ENCODE data around the gene SMOC1. TPM values are rescaled to one million over a fixed set of nuclear protein-coding genes. Genes with fewer than 3 reads are reported as not detected.

Gene SMOC1
- total and polyA plus RNA-seq, 2 of the 8 experiments (the other 6 are each of a cell fraction or from before 2014, with no cell fraction given): 1.6 to 2.4 TPM

DNA sequence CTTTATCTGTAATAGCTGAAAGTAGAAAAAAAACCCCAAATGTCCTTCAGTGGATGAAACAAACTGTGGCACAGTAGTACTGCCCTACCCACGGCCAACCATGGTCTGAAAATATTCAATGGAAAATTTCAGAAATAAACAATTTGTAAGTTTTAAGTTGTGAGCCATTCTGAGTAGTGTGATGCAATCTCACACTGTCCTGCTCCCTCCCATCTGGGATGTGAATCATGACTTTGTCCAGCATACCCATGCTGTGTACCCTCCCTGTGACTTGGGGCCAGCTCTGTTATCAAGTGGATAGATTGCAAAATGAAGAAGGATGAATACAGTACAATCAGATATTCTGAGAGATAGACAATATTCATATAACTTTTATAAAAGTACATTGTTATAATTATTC is 106.2 kb downstream of the SMOC1 start:
- Histone ChIP-seq H3K4me1 (replicated peaks in 1 of 4; ENCODE audit: control insufficient read depth in 3 of 4, insufficient read depth in 4 of 4, low read length in 3 of 4) (peaks cover 2 to 18% (median 11%) of the 10 kb centered on the region in 4 experiments; a peak in 6 of 7 replicates), H4K20me1 (replicated peaks in 1 of 2; ENCODE audit: control insufficient read depth in 1 of 2, insufficient read depth in 2 of 2, low read length in 2 of 2) (no peaks in the 10 kb centered on the region), H2BK20ac (ENCODE audit: low read length) (no peak overlapping the region), H4K8ac (ENCODE audit: extremely low read depth, insufficient read depth, low read length) (no peak overlapping the region), H3K9me3 (ENCODE audit: insufficient read depth in 2 of 2, low read depth in 1 of 2, low read length in 1 of 2) (0 out of 4 replicates have a peak, but pooled peaks cover 0 to 3% of the 10 kb centered on the region in 2 experiments), H3K79me1 (ENCODE audit: low read depth, low read length) (no peaks in the 10 kb centered on the region), H2AK5ac (ENCODE audit: low read depth, low read length) (no peak overlapping the region), H3K4ac (replicated peaks; ENCODE audit: insufficient read length, low read depth, low read length) (no peak overlapping the region), H3K79me2 (ENCODE audit: control insufficient read depth in 1 of 2, insufficient read depth in 2 of 2, low read length in 2 of 2) (no peaks in the 10 kb centered on the region), H2AFZ (ENCODE audit: low read length) (no peak overlapping the region), H2BK5ac (ENCODE audit: low read depth, low read length) (no peak overlapping the region), H3K27ac (ENCODE audit: low read depth, low read length) (no peak overlapping the region), H3K4me3 (ENCODE audit: extremely low read depth in 1 of 4, insufficient read depth in 2 of 4, low read depth in 3 of 4, low read length in 4 of 4) (no peak overlapping the region), H3K36me3 (ENCODE audit: control insufficient read depth in 2 of 4, insufficient read depth in 4 of 4, low read length in 3 of 4) (no peaks in the 10 kb centered on the region; a peak in 1 of 8 replicates), H3K56ac (replicated peaks; ENCODE audit: insufficient read length, low read depth, low read length) (no peak overlapping the region), H2BK12ac (ENCODE audit: low read depth, low read length) (peak overlapping the region; percentile 92; the same call in 1 of the 2 replicates), H3K23ac (ENCODE audit: insufficient read length) (no peak overlapping the region), H3K27me3 (replicated peaks in 1 of 4; ENCODE audit: control insufficient read depth in 3 of 4, extremely low read depth in 1 of 4, insufficient read depth in 3 of 4, low read length in 3 of 4) (no peaks in the 10 kb centered on the region; a peak in 1 of 7 replicates), H3K9ac (replicated peaks in 1 of 4; ENCODE audit: extremely low read depth in 1 of 4, low read depth in 3 of 4, low read length in 3 of 4) (no peak overlapping the region), H4K5ac (ENCODE audit: insufficient read length, low read depth, low read length) (no peak overlapping the region), H4K91ac (replicated peaks; ENCODE audit: insufficient read length, low read length) (no peak overlapping the region), H3K4me2 (ENCODE audit: insufficient read depth in 1 of 2, low read depth in 2 of 2, low read length in 2 of 2) (no peak overlapping the region), H2BK120ac (replicated peaks; ENCODE audit: low read depth, low read length) (no peak overlapping the region), H2BK15ac (ENCODE audit: low read length) (no peak overlapping the region), H3K23me2 (ENCODE audit: low read depth, low read length) (no peaks in the 10 kb centered on the region), H3K18ac (ENCODE audit: extremely low read depth, low read length) (no peak overlapping the region), H3K14ac (ENCODE audit: insufficient read length) (no peak overlapping the region)
- TF ChIP-seq SRF (IDR thresholded peaks at IDR 0.05; ENCODE audit: low read depth, low read length) (no peak), JUN (IDR thresholded peaks at IDR 0.05; ENCODE audit: low read depth, low read length) (no peak), KDM5A (IDR thresholded peaks at IDR 0.05; ENCODE audit: low read length) (no peak), YY1 (IDR thresholded peaks at IDR 0.05; ENCODE audit: low read depth, low read length) (no peak), TAF1 (IDR thresholded peaks at IDR 0.05; ENCODE audit: low read depth, low read length) (no peak), ASH2L (IDR thresholded peaks at IDR 0.05; ENCODE audit: low read length) (no peak), POU5F1 (IDR thresholded peaks at IDR 0.05; ENCODE audit: low read depth, low read length) (no peak), CREB1 (IDR thresholded peaks at IDR 0.05) (no peak), SP2 (IDR thresholded peaks at IDR 0.05; ENCODE audit: low read length) (no peak), SUZ12 (IDR thresholded peaks at IDR 0.05; ENCODE audit: low read length) (no peak), RXRA (IDR thresholded peaks at IDR 0.05; ENCODE audit: insufficient read depth, low read depth, low read length) (no peak), GABPA (IDR thresholded peaks at IDR 0.05; ENCODE audit: borderline replicate concordance, insufficient read depth, low read length) (no peak), SIRT6 (IDR thresholded peaks at IDR 0.05; ENCODE audit: low read length) (no peak)
- TF ChIP-seq, protein P1, sequence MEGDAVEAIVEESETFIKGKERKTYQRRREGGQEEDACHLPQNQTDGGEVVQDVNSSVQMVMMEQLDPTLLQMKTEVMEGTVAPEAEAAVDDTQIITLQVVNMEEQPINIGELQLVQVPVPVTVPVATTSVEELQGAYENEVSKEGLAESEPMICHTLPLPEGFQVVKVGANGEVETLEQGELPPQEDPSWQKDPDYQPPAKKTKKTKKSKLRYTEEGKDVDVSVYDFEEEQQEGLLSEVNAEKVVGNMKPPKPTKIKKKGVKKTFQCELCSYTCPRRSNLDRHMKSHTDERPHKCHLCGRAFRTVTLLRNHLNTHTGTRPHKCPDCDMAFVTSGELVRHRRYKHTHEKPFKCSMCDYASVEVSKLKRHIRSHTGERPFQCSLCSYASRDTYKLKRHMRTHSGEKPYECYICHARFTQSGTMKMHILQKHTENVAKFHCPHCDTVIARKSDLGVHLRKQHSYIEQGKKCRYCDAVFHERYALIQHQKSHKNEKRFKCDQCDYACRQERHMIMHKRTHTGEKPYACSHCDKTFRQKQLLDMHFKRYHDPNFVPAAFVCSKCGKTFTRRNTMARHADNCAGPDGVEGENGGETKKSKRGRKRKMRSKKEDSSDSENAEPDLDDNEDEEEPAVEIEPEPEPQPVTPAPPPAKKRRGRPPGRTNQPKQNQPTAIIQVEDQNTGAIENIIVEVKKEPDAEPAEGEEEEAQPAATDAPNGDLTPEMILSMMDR (IDR thresholded peaks at IDR 0.05; ENCODE audit: control extremely low read depth in 1 of 3, insufficient read depth in 1 of 3, low read depth in 1 of 3, low read length in 3 of 3): no peak
- CTCF ChIA-PET (ENCODE audit: partially characterized antibody): no interaction called here
- POLR2A ChIA-PET (ENCODE audit: partially characterized antibody): no interaction called here
- DNase-seq (ENCODE audit: low read depth in 1 of 2, low spot score in 2 of 2): no peak
- no peak for FAIRE-seq
- 75% methylated on average over 1 of the region's 1 CpG; no CpG with 5 or more reads in 1 of the 2 experiments for WGBS, 2 experiments (ENCODE audit: extremely low coverage in 1 of 2, insufficient coverage in 1 of 2, insufficient read length in 1 of 2, insufficient replicate concordance in 2 of 2, low coverage in 1 of 2, low lambda C conversion rate in 2 of 2, missing lambda C conversion rate in 1 of 2)

Measured in H1 (cell line).